Stimulated activated CD4-positive, alpha-beta T cell treated with anti-CD3 and anti-CD28 coated beads, Interleukin-2, amount 100 ng/mL, for 4 hours (primary cell): ENCODE results near the gene LZTS2.

ENCODE experiments used
- DNase-seq: peaks from one replicate; pipeline ENCODE4 v3.0.0-alpha.2; 2020; ENCODE audit warnings: low read depth

LZTS2 gene

GRCh38 chr10:100998183-100998990 is 1.2 kb upstream of the LZTS2 start:
- peak; percentile 60 for DNase-seq

DNA sequence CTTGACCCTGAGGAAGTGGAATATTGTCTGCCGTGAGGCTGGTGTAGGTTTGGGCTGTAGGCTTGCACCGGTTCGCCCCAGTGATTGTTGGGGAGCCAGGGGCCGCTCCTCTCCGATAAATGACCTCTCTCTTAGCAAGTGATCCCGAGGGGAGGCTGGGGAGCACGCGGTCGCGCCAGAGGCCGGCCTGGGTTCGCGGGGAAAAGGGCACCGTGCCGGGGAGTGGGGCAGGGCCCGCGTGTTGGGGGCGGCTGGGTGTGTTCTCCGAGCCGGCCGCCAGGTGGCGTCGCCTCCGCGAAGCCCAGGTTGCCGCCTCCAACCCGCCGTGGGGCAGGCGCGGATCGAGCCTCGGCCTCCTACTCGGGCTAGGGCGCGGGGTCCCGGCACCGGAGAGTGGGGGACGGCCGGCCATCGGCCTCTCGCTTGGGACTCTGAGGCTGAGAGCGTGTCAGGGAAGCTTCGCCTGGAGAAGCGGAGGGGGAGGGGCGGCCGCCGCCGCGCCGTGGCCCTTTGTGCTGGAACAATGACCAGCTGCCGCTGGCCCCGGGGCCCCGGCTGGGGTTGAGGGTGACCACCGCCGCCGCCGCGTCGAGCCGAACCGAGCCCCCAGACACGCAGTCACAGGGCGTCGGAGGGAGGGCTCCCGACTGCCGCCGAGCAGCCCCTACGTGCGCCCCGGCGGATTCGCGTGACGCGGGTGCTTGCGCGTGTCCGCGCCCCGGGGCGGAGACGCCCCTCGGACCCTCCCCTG is 442 bp upstream of the LZTS2 start:
- peak; percentile 68 for DNase-seq

GRCh38 chr10:101000127-101000914 is 713 bp downstream of the LZTS2 start:
- DNase-seq, result no peak

DNA sequence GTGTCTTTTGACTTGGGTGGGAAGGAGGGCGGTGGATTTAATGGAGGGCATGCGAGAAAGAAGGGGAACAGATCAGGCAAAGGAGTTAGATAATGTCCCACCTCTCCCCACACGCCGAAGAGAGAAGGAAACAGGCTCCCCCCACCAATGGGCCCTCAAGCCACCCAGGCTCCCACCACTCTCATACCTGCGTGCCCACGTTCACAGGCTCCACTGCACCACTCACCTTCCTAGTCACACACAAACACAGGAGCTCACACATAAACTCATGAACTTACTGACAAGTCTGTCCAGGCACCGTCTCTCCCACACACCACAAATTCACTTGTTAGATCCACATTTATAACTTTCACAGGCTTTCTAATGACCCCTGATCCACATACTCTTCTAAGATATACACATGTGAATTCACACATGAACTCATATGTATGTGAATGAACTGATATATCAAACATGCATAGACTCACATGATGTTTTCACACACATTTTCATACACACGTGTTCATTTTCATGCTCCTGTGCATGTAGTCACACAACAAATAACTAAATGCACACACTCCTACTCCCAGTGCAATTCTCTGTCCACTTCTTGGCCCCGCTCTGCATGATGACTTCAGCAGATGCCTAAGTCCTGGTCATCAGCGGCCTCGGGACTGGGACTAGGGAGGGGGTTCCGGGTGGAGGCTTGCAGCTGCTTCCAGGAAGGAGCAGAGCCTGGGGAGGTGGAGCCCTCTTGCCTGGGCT is 1.5 kb downstream of the LZTS2 start:
- DNase-seq, result no peak

- no peak for DNase-seq
Measured at GRCh38 chr10:101001659-101002035, 2.0 kb downstream of the LZTS2 start.

DNA sequence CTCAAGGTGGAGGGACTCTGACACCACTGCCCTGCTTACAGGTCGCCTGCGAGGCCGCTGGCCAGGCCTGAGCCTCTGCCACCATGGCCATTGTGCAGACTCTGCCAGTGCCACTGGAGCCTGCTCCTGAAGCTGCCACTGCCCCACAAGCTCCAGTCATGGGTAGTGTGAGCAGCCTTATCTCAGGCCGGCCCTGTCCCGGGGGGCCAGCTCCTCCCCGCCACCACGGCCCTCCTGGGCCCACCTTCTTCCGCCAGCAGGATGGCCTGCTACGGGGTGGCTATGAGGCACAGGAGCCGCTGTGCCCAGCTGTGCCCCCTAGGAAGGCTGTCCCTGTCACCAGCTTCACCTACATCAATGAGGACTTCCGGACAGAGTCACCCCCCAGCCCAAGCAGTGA is 2.8 kb downstream of the LZTS2 start:
- no peak for DNase-seq

DNA sequence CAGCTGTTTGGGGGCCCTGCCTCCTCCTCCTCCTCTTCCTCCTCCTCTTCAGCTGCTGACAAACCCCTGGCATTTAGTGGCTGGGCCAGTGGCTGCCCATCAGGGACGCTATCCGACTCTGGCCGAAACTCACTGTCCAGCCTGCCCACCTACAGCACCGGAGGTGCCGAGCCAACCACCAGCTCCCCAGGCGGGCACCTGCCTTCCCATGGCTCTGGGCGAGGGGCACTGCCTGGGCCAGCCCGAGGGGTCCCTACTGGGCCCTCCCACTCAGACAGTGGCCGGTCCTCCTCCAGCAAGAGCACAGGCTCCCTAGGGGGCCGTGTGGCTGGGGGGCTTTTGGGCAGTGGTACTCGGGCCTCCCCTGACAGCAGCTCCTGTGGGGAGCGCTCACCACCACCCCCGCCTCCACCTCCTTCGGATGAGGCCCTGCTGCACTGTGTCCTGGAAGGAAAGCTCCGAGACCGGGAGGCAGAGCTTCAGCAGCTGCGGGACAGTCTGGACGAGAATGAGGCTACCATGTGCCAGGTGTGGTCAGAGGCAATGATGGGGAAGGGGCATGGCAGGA is 4.1 kb downstream of the LZTS2 start:
- DNase-seq, result no peak

GRCh38 chr10:101005361-101005760 is 5.8 kb downstream of the LZTS2 start:
- DNase-seq, result no peak

- DNase-seq, result no peak
Measured at GRCh38 chr10:101005869-101006567, 6.4 kb downstream of the LZTS2 start.

DNA sequence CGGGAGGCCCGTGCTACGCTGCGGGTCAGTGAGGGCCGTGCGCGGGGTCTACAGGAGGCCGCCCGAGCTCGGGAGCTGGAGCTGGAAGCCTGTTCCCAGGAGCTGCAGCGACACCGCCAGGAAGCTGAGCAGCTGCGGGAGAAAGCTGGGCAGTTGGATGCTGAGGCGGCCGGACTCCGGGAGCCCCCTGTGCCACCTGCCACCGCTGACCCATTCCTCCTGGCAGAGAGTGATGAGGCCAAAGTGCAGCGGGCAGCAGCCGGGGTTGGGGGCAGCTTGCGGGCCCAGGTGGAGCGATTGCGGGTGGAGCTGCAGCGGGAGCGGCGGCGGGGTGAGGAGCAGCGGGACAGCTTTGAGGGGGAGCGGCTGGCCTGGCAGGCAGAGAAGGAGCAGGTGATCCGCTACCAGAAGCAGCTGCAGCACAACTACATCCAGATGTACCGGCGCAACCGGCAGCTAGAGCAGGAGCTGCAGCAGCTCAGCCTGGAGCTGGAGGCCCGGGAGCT is 7.0 kb downstream of the LZTS2 start:
- no peak for DNase-seq

GRCh38 chr10:101007099-101007711 is 7.6 kb downstream of the LZTS2 start:
- DNase-seq, result no peak

DNA sequence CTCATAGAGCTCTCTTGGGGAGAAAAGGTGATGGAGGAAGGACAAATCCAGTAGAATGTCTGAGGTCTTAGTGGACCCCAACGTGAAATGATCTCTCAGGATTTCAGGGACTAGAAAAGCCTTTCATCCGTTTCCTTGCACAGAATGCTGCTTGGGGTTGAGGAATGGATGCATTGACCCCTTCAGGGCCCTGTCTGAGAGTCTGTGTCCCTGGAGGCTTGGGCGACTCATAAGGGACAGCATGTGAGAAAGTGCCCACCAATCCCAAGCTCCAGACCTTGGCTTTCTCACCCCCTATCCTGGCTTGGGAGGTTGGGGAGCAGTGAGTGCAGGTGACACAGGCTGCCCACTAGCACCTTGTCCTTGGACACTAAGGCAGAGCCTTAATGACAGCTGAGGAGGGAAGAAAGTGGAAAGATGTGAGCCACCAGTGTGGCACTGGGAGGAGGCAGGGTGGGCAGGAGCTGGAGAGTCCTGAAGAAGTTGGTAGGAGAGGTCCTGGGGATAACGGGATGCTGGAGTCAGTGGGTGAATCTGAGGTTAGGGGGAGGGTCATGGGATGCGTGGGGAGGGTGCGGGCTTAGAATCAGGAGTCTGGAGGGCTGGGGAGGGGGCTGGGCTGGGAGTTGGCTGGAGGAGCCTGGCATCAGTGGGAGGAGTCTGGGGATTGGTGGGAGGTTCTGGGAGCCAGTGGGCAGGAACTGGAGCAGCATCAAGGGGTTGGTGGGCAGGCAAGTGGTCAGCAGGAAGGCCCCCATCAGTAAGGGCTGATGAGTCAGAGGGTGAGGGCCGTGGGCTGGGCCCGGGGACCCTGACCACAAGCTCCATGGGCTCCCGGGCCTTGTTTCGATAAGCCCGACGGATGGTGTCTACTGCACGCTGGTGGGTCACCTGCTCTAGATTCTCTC is 8.6 kb downstream of the LZTS2 start:
- DNase-seq, result no peak

DNA sequence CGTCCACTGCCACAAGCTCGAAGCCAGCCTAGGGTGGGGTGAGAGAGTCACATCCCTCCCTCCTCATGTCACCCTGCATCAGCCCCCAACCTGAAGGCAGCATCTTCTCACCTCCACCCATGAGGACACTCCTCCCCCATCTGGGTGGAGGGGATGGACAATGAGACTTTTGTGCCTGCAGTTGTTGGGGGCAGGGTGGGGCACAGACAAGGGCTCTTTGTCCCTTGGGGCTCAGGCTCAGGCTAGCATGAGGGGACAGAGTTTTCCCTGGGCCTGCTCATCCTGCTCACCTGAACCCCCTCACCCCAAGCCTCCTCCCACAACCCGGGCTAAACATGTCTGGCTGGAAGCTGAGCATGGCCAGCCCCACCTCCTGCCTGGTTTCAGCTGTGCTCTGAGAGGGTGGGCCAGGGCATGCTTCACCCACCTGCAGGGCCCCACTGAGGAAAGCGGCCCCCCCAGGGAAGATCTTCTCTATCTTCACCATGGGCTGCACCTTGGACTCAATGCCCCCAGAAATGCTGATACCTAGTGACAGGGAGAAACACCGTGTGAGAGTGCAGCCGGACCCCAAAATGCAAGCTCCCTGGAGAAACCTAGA is 9.3 kb downstream of the LZTS2 start:
- DNase-seq, result no peak

- no peak for DNase-seq
Measured at GRCh38 chr10:101010329-101010728, 10.7 kb downstream of the LZTS2 start.

DNA sequence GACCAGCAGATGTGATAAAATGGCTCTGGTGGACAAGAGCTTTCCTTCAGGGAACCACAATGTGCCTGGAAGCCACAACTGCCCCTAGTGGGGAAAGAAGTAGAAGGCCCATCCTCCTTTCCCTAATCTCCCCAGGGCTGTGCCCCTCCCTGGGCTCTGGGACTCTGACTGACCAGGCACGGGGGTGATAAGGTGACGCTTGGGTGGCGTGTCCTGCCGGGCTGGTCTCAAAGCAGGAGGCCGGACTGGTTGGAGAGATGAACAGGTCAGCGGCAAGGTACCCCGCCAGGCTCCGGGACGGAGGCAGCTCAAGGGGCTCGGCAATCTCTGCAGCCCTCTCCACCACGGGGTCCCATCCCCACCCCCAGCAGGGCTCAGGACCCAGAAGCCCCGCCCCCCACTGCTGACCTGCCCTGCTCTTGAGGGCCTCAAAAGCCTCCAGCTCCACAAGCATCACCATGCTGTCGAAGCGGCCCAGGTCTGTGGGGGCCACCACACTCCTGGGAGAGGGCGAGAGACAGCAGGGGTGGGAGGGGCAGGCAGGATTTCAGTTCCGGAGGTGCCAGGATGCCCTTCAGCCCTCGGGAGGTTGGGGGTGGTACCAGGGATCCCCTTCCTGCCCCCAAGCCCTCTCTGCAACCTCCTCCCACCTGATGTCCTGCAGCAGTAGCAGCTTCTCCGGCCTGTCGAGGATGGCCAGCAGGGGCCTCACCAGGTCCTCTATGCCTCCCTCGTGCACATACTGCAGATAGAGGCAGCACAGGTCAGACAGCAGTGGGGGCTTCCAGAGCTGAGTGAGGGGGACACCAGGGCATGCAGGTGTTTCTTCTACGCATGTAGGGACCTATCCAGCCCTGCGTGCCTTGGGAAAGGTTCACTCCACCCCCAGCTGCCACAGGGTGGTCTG is 12.2 kb downstream of the LZTS2 start:
- no peak for DNase-seq

- peak; percentile 59 for DNase-seq
Measured at GRCh38 chr10:101012525-101013364, 13.1 kb downstream of the LZTS2 start.

GRCh38 chr10:101013365-101013825 is 13.8 kb downstream of the LZTS2 start:
- no peak for DNase-seq
